IMR-90 (cell line): ENCODE measurements around the gene PLCB4. TPM values are rescaled to one million over a fixed set of nuclear protein-coding genes. Genes with fewer than 3 reads are reported as not detected.

Source experiments
- ATAC-seq: fragments of 200-7000 bp; cut with Tn5 transposase; 2 replicates; pipeline ENCODE4 v1.9.1; 2020; ENCODE audit warnings: low read depth, mild to moderate bottlenecking, moderate library complexity
- BruUV-seq: library from RNA; stranded (reverse); fragments of 400-500 nt; replicated peaks from 2 replicates; lab custom pipeline; 2021; lab: Mats Ljungman, UMichigan
- CTCF ChIA-PET: fragments of 300-600 bp; formaldehyde crosslinking; extraction: SDS; loops from one replicate; lab custom pipeline; 2021; ENCODE audit warnings: antibody characterized with exemption; lab: Yijun Ruan, JAX
- POLR2A ChIA-PET: fragments of 300-600 bp; sonication (Branson Sonifier 250); formaldehyde crosslinking; loops from one replicate; lab custom pipeline; 2022; ENCODE audit warnings: antibody characterized with exemption; ENCODE audit not compliant: unreplicated experiment; lab: Charles Lee
- DNase-seq: peaks from one replicate; pipeline ENCODE4 v3.0.0; 2013
- H2AFZ ChIP-seq: replicated peaks from 2 replicates; pipeline ENCODE3; 2013; ENCODE audit warnings: low read length, mild to moderate bottlenecking; ENCODE audit not compliant: poor library complexity
- H2AK5ac ChIP-seq: 2 replicates; pipeline ENCODE4 v1.6.1; 2013; ENCODE audit warnings: low read depth, low read length, inconsistent platforms
- H2AK9ac ChIP-seq: replicated peaks from 2 replicates; pipeline ENCODE3; 2013; ENCODE audit warnings: mild to moderate bottlenecking, low read depth, low read length, moderate library complexity; ENCODE audit not compliant: poor library complexity
- H2BK120ac ChIP-seq: 2 replicates; pipeline ENCODE4 v1.6.1; 2013; ENCODE audit warnings: low read depth, low read length, inconsistent platforms
- H2BK15ac ChIP-seq: 3 replicates; pipeline ENCODE4 v1.6.1; 2013; ENCODE audit warnings: low read depth, low read length, inconsistent platforms
- H2BK20ac ChIP-seq: 2 replicates; pipeline ENCODE4 v1.6.1; 2013; ENCODE audit warnings: low read depth, mild to moderate bottlenecking, inconsistent platforms, low read length, moderate library complexity
- H2BK5ac ChIP-seq: 2 replicates; pipeline ENCODE4 v1.6.1; 2013; ENCODE audit warnings: mild to moderate bottlenecking, low read depth, low read length, inconsistent platforms; ENCODE audit not compliant: poor library complexity, severe bottlenecking
- H3K14ac ChIP-seq: replicated peaks from 2 replicates; pipeline ENCODE4 v1.6.1; 2013; ENCODE audit warnings: low read depth, low read length, inconsistent platforms
- H3K18ac ChIP-seq: 2 replicates; pipeline ENCODE4 v1.6.1; 2013; ENCODE audit warnings: low read depth, low read length, control low read depth
- H3K23ac ChIP-seq: 2 replicates; pipeline ENCODE4 v1.6.1; 2013; ENCODE audit warnings: low read depth, low read length, inconsistent platforms
- H3K27ac ChIP-seq: 2 replicates; pipeline ENCODE4 v1.5.1; 2013; ENCODE audit warnings: mild to moderate bottlenecking, control low read depth, low read length; ENCODE audit not compliant: insufficient read depth
- H3K27me3 ChIP-seq: 2 replicates; pipeline ENCODE4 v1.6.1; 2013; ENCODE audit warnings: low read length; ENCODE audit not compliant: control insufficient read depth, insufficient read depth
- H3K36me3 ChIP-seq: 2 replicates; pipeline ENCODE4 v1.6.1; 2013; ENCODE audit warnings: low read length, mixed read lengths; ENCODE audit not compliant: control insufficient read depth, insufficient read depth
- H3K4ac ChIP-seq: 2 replicates; pipeline ENCODE4 v1.6.1; 2013; ENCODE audit warnings: low read depth, low read length, inconsistent platforms
- H3K4me1 ChIP-seq: 2 replicates; pipeline ENCODE4 v1.6.1; 2013; ENCODE audit warnings: low read length, mixed read lengths; ENCODE audit not compliant: control insufficient read depth, insufficient read depth
- H3K4me2 ChIP-seq: 2 replicates; pipeline ENCODE4 v1.6.1; 2013; ENCODE audit warnings: low read depth, mild to moderate bottlenecking, control low read depth, low read length, moderate library complexity
- H3K4me3 ChIP-seq: 2 replicates; pipeline ENCODE4 v1.5.1; 2013; ENCODE audit warnings: low read depth, mild to moderate bottlenecking, control low read depth, low read length, moderate library complexity; ENCODE audit not compliant: insufficient read depth
- H3K56ac ChIP-seq: 2 replicates; pipeline ENCODE4 v1.6.1; 2013; ENCODE audit warnings: low read length, inconsistent platforms; ENCODE audit not compliant: insufficient read depth; ENCODE audit errors: extremely low read depth
- H3K79me1 ChIP-seq, 2 experiments: 2 replicates each; pipeline ENCODE4 v1.6.1; 2013; ENCODE audit warnings: low read length in 2 of 2, inconsistent platforms in 1 of 2, low read depth in 1 of 2
- H3K9ac ChIP-seq: 2 replicates; pipeline ENCODE4 v1.6.1; 2013; ENCODE audit warnings: low read depth, low read length, control low read depth
- H3K9me1 ChIP-seq: 2 replicates; pipeline ENCODE4 v1.6.1; 2013; ENCODE audit warnings: low read length, inconsistent platforms; ENCODE audit not compliant: insufficient read depth
- H3K9me3 ChIP-seq: 2 replicates; pipeline ENCODE4 v1.6.1; 2013; ENCODE audit warnings: low read length; ENCODE audit not compliant: control insufficient read depth, insufficient read depth
- H4K20me1 ChIP-seq: 2 replicates; pipeline ENCODE4 v1.6.1; 2013; ENCODE audit warnings: low read length, inconsistent platforms; ENCODE audit not compliant: insufficient read depth
- H4K5ac ChIP-seq: 2 replicates; pipeline ENCODE4 v1.6.1; 2013; ENCODE audit warnings: mild to moderate bottlenecking, low read depth, low read length, control low read depth
- H4K8ac ChIP-seq, 2 experiments: 2 replicates each; pipeline ENCODE4 v1.6.1; 2013; ENCODE audit warnings: low read depth in 2 of 2, low read length in 2 of 2, control low read depth in 1 of 2, inconsistent platforms in 1 of 2
- H4K91ac ChIP-seq: 2 replicates; pipeline ENCODE4 v1.6.1; 2013; ENCODE audit warnings: low read depth, low read length, inconsistent platforms; ENCODE audit not compliant: insufficient read depth
- BHLHE40 ChIP-seq: fragments of 150-350 bp; IDR thresholded peaks from 2 replicates; pipeline ENCODE4 v1.6.1; 2016; ENCODE audit warnings: mild to moderate bottlenecking, low read depth, low read length
- CEBPB ChIP-seq: IDR thresholded peaks from 2 replicates; pipeline ENCODE4 v1.6.1; 2012; ENCODE audit warnings: low read depth, low read length, improper control_type of control experiment
- CHD1 ChIP-seq: IDR thresholded peaks from 2 replicates; pipeline ENCODE4 v1.6.1; 2012; ENCODE audit warnings: low read depth, low read length, improper control_type of control experiment
- FOS ChIP-seq: fragments of 150-350 bp; IDR thresholded peaks from 2 replicates; pipeline ENCODE4 v1.6.1; 2016; ENCODE audit warnings: low read depth, low read length
- MAFK ChIP-seq: IDR thresholded peaks from 2 replicates; pipeline ENCODE4 v1.6.1; 2012; ENCODE audit warnings: low read depth, low read length, improper control_type of control experiment
- MAZ ChIP-seq: IDR thresholded peaks from 2 replicates; pipeline ENCODE4 v1.6.1; 2012; ENCODE audit warnings: low read depth, mild to moderate bottlenecking, low read length, improper control_type of control experiment, moderate library complexity, borderline replicate concordance
- MXI1 ChIP-seq: IDR thresholded peaks from 2 replicates; pipeline ENCODE4 v1.6.1; 2012; ENCODE audit warnings: low read depth, mild to moderate bottlenecking, low read length, moderate library complexity, borderline replicate concordance
- NFE2L2 ChIP-seq: fragments of 150-350 bp; IDR thresholded peaks from 2 replicates; pipeline ENCODE4 v1.6.1; 2016; ENCODE audit warnings: low read depth, mild to moderate bottlenecking, low read length
- POLR2A ChIP-seq: IDR thresholded peaks from 2 replicates; pipeline ENCODE4 v1.6.1; 2012; ENCODE audit warnings: mild to moderate bottlenecking, low read depth, low read length
- RAD21 ChIP-seq: IDR thresholded peaks from 2 replicates; pipeline ENCODE4 v1.6.1; 2012; ENCODE audit warnings: low read length, improper control_type of control experiment
- RCOR1 ChIP-seq: IDR thresholded peaks from 2 replicates; pipeline ENCODE4 v1.6.1; 2012; ENCODE audit warnings: mild to moderate bottlenecking, low read length, improper control_type of control experiment; ENCODE audit not compliant: insufficient replicate concordance
- RFX5 ChIP-seq: IDR thresholded peaks from 2 replicates; pipeline ENCODE4 v1.8.0; 2012; ENCODE audit warnings: low read depth, mild to moderate bottlenecking, low read length, moderate library complexity
- SMC3 ChIP-seq: fragments of 150-350 bp; IDR thresholded peaks from 2 replicates; pipeline ENCODE4 v1.6.1; 2016; ENCODE audit warnings: low read depth, mild to moderate bottlenecking, antibody characterized with exemption, low read length, moderate library complexity
- dilution Hi-C: fragments of 300-500 bp; cut with HindIII; formaldehyde crosslinking; loops from one replicate; pipeline ENCODE4 v1.14.3; 2018; ENCODE audit warnings: low sequenced_read_pairs; ENCODE audit not compliant: unreplicated experiment
- in situ Hi-C: fragments of 300-500 bp; cut with MboI; formaldehyde crosslinking; loops from 3 replicates; pipeline ENCODE4 v1.14.3; 2019; ENCODE audit warnings: low sequenced_read_pairs, inconsistent platforms, mixed read lengths
- intact Hi-C: fragments of 100-400 bp; cut with micrococcal nuclease; formaldehyde crosslinking; loops from 2 replicates; pipeline ENCODE4 v1.10.0; 2022
- polyA plus RNA-seq, 3 experiments: library from polyadenylated mRNA; depleted of rRNA; stranded (reverse); fragments of >200 nt; gene quantifications; 2 replicates each; pipeline ENCODE4 v1.2.3, GENCODE V29; 2012; ENCODE audit warnings: low replicate concordance in 1 of 3
- total RNA-seq: library from RNA; depleted of rRNA; stranded (reverse); fragments of >200 nt; gene quantifications from 2 replicates; pipeline ENCODE4 v1.2.3, GENCODE V29; 2012
- TF ChIP-seq, protein P1 (sequence below): conservative IDR thresholded peaks from 2 replicates; pipeline ENCODE4 v1.5.1; 2012; ENCODE audit warnings: mild to moderate bottlenecking, low read depth, low read length, improper control_type of control experiment
- TF ChIP-seq, protein P2 (sequence below): fragments of 150-350 bp; IDR thresholded peaks from 2 replicates; pipeline ENCODE4 v1.6.1; 2017; ENCODE audit warnings: mild to moderate bottlenecking, antibody characterized with exemption, low read length, low read depth
- TF ChIP-seq, protein P3 (sequence below): fragments of 150-350 bp; IDR thresholded peaks from 2 replicates; pipeline ENCODE4 v1.6.1; 2016; ENCODE audit warnings: low read depth, mild to moderate bottlenecking, low read length, moderate library complexity, borderline replicate concordance

The PLCB4 gene
- total and polyA plus RNA-seq, 2 of the 4 experiments (the other 2 are of a cell fraction): 12.5 to 24.0 TPM

DNA sequence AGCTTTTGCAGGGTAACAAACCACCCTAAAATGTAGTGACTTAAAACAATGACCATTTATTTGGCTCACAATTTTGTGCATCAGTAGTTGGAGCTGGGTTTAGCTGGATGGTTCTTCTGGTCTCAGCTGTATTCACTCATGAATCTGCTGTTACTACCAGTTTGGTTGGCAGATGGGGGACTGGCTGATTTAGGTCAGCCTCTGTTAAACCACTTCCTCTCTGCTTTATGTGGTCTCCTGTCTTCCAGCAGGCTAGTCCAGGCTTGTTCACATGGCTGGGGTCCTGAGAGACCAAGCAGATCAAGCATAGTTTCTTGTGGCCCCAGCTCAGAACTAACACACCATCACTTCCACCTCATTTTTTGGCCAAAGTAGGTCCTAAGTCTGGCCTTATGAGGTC lies 378.3 kb downstream of the PLCB4 start:
- no peaks in the 10 kb centered on the region for H4K20me1 ChIP-seq
- H2BK20ac ChIP-seq: no peak overlapping the region
- ChIA-PET POLR2A (no interaction called here), CTCF (interaction anchor here (0.6 kb wide), 1 partner anchor 1071 kb away, joined by 7 read pairs; no protein-coding TSS in a partner anchor)
- no peak overlapping the region; the same call in 1 of the 2 replicates for H3K18ac ChIP-seq
- no peak overlapping the region for H3K56ac ChIP-seq
- ATAC-seq: no peak
- H3K9me1 ChIP-seq: no peaks in the 10 kb centered on the region; the same call in 1 of the 2 replicates
- no peak overlapping the region; the same call in 1 of the 2 replicates for H3K27ac ChIP-seq
- H2BK120ac ChIP-seq: no peak overlapping the region
- in situ Hi-C loops (no loop called here), intact Hi-C loops (no loop called here), dilution Hi-C loops (no loop called here)
- no peak overlapping the region for H4K8ac ChIP-seq
- no peak for DNase-seq
- no peak overlapping the region for H2AK5ac ChIP-seq
- H3K79me1 ChIP-seq: no peaks in the 10 kb centered on the region
- no peak overlapping the region for H3K23ac ChIP-seq
- H3K9me3 ChIP-seq: no peaks in the 10 kb centered on the region
- no peak overlapping the region for H2AK9ac ChIP-seq
- H2BK15ac ChIP-seq: no peak overlapping the region
- H2BK5ac ChIP-seq: no peak overlapping the region
- H3K27me3 ChIP-seq: no peaks in the 10 kb centered on the region
- H4K91ac ChIP-seq: no peak overlapping the region
- TF ChIP-seq RFX5 (no peak), FOS (no peak), CHD1 (no peak), MAZ (no peak), NFE2L2 (no peak), MXI1 (no peak), CEBPB (no peak), POLR2A (no peak), MAFK (no peak), BHLHE40 (no peak), SMC3 (no peak), RCOR1 (no peak), RAD21 (no peak)
- TF ChIP-seq, protein P1, sequence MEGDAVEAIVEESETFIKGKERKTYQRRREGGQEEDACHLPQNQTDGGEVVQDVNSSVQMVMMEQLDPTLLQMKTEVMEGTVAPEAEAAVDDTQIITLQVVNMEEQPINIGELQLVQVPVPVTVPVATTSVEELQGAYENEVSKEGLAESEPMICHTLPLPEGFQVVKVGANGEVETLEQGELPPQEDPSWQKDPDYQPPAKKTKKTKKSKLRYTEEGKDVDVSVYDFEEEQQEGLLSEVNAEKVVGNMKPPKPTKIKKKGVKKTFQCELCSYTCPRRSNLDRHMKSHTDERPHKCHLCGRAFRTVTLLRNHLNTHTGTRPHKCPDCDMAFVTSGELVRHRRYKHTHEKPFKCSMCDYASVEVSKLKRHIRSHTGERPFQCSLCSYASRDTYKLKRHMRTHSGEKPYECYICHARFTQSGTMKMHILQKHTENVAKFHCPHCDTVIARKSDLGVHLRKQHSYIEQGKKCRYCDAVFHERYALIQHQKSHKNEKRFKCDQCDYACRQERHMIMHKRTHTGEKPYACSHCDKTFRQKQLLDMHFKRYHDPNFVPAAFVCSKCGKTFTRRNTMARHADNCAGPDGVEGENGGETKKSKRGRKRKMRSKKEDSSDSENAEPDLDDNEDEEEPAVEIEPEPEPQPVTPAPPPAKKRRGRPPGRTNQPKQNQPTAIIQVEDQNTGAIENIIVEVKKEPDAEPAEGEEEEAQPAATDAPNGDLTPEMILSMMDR: no peak
- TF ChIP-seq, protein P2, sequence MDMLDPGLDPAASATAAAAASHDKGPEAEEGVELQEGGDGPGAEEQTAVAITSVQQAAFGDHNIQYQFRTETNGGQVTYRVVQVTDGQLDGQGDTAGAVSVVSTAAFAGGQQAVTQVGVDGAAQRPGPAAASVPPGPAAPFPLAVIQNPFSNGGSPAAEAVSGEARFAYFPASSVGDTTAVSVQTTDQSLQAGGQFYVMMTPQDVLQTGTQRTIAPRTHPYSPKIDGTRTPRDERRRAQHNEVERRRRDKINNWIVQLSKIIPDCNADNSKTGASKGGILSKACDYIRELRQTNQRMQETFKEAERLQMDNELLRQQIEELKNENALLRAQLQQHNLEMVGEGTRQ: no peak
- TF ChIP-seq, protein P3, sequence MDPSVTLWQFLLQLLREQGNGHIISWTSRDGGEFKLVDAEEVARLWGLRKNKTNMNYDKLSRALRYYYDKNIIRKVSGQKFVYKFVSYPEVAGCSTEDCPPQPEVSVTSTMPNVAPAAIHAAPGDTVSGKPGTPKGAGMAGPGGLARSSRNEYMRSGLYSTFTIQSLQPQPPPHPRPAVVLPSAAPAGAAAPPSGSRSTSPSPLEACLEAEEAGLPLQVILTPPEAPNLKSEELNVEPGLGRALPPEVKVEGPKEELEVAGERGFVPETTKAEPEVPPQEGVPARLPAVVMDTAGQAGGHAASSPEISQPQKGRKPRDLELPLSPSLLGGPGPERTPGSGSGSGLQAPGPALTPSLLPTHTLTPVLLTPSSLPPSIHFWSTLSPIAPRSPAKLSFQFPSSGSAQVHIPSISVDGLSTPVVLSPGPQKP: no peak
- H3K4me2 ChIP-seq: no peak overlapping the region
- no peaks in the 10 kb centered on the region for H3K4me1 ChIP-seq
- no peak overlapping the region for H3K14ac ChIP-seq
- H2AFZ ChIP-seq: no peak overlapping the region
- H3K36me3 ChIP-seq: peaks cover 16% of the 10 kb centered on the region
- no peak overlapping the region for H3K4ac ChIP-seq
- BruUV-seq: no TSS peak
- H4K5ac ChIP-seq: no peak overlapping the region
- H3K9ac ChIP-seq: no peak overlapping the region
- H3K4me3 ChIP-seq: no peak overlapping the region
